HG02981 (cell line): Measurements from ENCODE around the gene HEATR5A.

Experiments used
- ATAC-seq: cut with Tn5 transposase; IDR thresholded peaks from one replicate; pipeline ENCODE4 v1.9.1; 2021; ENCODE audit warnings: mild to moderate bottlenecking, moderate library complexity; ENCODE audit not compliant: unreplicated experiment

The HEATR5A gene

GRCh38 chr14:31428011-31428410, 7.7 kb upstream of the HEATR5A start:
- no peak for ATAC-seq

- ATAC-seq = no peak
These were observed 6.3 kb upstream of the HEATR5A start for GRCh38 chr14:31426663-31427062.

- ATAC-seq = no peak
These were observed 5.6 kb upstream of the HEATR5A start for GRCh38 chr14:31425905-31426304.

- no peak for ATAC-seq
These were observed 850 bp upstream of the HEATR5A start for GRCh38 chr14:31421200-31421599.

GRCh38 chr14:31419967-31420318, 407 bp downstream of the HEATR5A start:
- ATAC-seq = peak; percentile 12

GRCh38 chr14:31419179-31419966, 977 bp downstream of the HEATR5A start:
- no peak for ATAC-seq

GRCh38 chr14:31418440-31418839, 1.9 kb downstream of the HEATR5A start:
- no peak for ATAC-seq

- ATAC-seq = no peak
These were observed 6.0 kb downstream of the HEATR5A start for GRCh38 chr14:31414190-31414833.

GRCh38 chr14:31411218-31411727, 9.1 kb downstream of the HEATR5A start:
- ATAC-seq = no peak

GRCh38 chr14:31410048-31410650, 10.2 kb downstream of the HEATR5A start:
- ATAC-seq = no peak

GRCh38 chr14:31408421-31408820, 11.9 kb downstream of the HEATR5A start:
- no peak for ATAC-seq

GRCh38 chr14:31405599-31406232, 14.6 kb downstream of the HEATR5A start:
- no peak for ATAC-seq

GRCh38 chr14:31405106-31405505, 15.2 kb downstream of the HEATR5A start:
- ATAC-seq = no peak

- ATAC-seq = no peak
These were observed 16.6 kb downstream of the HEATR5A start for GRCh38 chr14:31403707-31404106.

- no peak for ATAC-seq
These were observed 17.4 kb downstream of the HEATR5A start for GRCh38 chr14:31402764-31403439.

- ATAC-seq = no peak
These were observed 18.9 kb downstream of the HEATR5A start for GRCh38 chr14:31401369-31401932.

- ATAC-seq = no peak
These were observed 20.2 kb downstream of the HEATR5A start for GRCh38 chr14:31400031-31400638.

- ATAC-seq = no peak
These were observed 24.7 kb downstream of the HEATR5A start for GRCh38 chr14:31395572-31396205.

GRCh38 chr14:31395119-31395518, 25.2 kb downstream of the HEATR5A start:
- no peak for ATAC-seq
